HepG2 (cell line): ENCODE data around the gene CEP128.

Experiments used
- CBFB ChIP-seq: sonication (generic); formaldehyde crosslinking; IDR thresholded peaks from 2 replicates; pipeline ENCODE4 v1.4.0; 2020; ENCODE audit warnings: missing genetic modification reagents
- KLF12 ChIP-seq: sonication (generic); formaldehyde crosslinking; IDR thresholded peaks from 2 replicates; pipeline ENCODE4 v1.4.0; 2020; ENCODE audit warnings: missing genetic modification reagents, borderline replicate concordance
- MEIS2 ChIP-seq: sonication (generic); formaldehyde crosslinking; IDR thresholded peaks from 2 replicates; pipeline ENCODE4 v1.9.0; 2021; ENCODE audit warnings: mild to moderate bottlenecking, missing genetic modification reagents
- MTA3 ChIP-seq: sonication (generic); formaldehyde crosslinking; IDR thresholded peaks from 2 replicates; pipeline ENCODE4 v1.4.0; 2020; ENCODE audit warnings: missing genetic modification reagents
- XBP1 ChIP-seq: sonication (generic); formaldehyde crosslinking; IDR thresholded peaks from 2 replicates; pipeline ENCODE4 v1.5.0; 2020; ENCODE audit warnings: missing genetic modification reagents
- ZNF746 ChIP-seq: sonication (generic); formaldehyde crosslinking; IDR thresholded peaks from 2 replicates; pipeline ENCODE4 v1.8.0; 2022; ENCODE audit warnings: mild to moderate bottlenecking, missing genetic modification reagents
- ZNF747 ChIP-seq: sonication (generic); formaldehyde crosslinking; IDR thresholded peaks from 2 replicates; pipeline ENCODE4 v1.8.1; 2023; ENCODE audit warnings: missing genetic modification reagents, mild to moderate bottlenecking, borderline replicate concordance
- ZNF878 ChIP-seq: sonication (generic); formaldehyde crosslinking; IDR thresholded peaks from 2 replicates; pipeline ENCODE4 v1.8.1; 2023; ENCODE audit warnings: mild to moderate bottlenecking, missing genetic modification reagents, moderate library complexity
- TF ChIP-seq, protein P1 (sequence below): sonication (generic); formaldehyde crosslinking; IDR thresholded peaks from 2 replicates; pipeline ENCODE4 v1.4.0; 2020; ENCODE audit warnings: missing genetic modification reagents, borderline replicate concordance
- TF ChIP-seq, protein P2 (sequence below): sonication (generic); formaldehyde crosslinking; IDR thresholded peaks from 2 replicates; pipeline ENCODE4 v1.5.0; 2020; ENCODE audit warnings: mild to moderate bottlenecking, missing genetic modification reagents, moderate library complexity
- TF ChIP-seq, protein P3 (sequence below): sonication (generic); formaldehyde crosslinking; IDR thresholded peaks from 2 replicates; pipeline ENCODE4 v1.4.0; 2020; ENCODE audit warnings: low read depth, missing genetic modification reagents
- TF ChIP-seq, protein P4 (sequence below): sonication (generic); formaldehyde crosslinking; IDR thresholded peaks from 2 replicates; pipeline ENCODE4 v1.4.0; 2020; ENCODE audit warnings: missing genetic modification reagents

DNA sequence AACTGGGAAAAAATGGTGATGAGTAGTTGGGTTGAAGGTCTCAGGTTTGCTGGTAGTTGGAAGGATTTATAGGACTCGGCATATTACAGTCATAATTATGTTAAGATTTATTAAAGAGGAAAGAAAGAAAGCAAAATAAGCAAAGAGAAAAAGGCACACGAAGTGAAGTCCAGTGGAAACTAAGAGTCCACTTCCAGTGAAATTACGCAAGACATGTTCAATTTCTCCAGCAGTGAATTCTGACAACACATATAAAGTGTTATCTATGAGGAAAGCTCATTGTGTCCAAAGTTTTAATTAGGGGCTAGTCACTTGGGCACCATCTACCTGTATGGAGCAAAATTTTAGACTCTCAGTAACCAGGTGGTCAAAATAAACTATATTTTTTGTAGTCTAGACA, 143.3 kb downstream of the CEP128 start:
- TF ChIP-seq, protein P1, sequence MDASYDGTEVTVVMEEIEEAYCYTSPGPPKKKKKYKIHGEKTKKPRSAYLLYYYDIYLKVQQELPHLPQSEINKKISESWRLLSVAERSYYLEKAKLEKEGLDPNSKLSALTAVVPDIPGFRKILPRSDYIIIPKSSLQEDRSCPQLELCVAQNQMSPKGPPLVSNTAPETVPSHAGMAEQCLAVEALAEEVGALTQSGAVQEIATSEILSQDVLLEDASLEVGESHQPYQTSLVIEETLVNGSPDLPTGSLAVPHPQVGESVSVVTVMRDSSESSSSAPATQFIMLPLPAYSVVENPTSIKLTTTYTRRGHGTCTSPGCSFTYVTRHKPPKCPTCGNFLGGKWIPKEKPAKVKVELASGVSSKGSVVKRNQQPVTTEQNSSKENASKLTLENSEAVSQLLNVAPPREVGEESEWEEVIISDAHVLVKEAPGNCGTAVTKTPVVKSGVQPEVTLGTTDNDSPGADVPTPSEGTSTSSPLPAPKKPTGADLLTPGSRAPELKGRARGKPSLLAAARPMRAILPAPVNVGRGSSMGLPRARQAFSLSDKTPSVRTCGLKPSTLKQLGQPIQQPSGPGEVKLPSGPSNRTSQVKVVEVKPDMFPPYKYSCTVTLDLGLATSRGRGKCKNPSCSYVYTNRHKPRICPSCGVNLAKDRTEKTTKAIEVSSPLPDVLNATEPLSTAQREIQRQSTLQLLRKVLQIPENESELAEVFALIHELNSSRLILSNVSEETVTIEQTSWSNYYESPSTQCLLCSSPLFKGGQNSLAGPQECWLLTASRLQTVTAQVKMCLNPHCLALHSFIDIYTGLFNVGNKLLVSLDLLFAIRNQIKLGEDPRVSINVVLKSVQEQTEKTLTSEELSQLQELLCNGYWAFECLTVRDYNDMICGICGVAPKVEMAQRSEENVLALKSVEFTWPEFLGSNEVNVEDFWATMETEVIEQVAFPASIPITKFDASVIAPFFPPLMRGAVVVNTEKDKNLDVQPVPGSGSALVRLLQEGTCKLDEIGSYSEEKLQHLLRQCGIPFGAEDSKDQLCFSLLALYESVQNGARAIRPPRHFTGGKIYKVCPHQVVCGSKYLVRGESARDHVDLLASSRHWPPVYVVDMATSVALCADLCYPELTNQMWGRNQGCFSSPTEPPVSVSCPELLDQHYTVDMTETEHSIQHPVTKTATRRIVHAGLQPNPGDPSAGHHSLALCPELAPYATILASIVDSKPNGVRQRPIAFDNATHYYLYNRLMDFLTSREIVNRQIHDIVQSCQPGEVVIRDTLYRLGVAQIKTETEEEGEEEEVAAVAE (CRISPR knock-in tag) = no peak
- TF ChIP-seq ZNF878 (CRISPR knock-in tag) (no peak), ZNF747 (CRISPR knock-in tag) (no peak), MTA3 (CRISPR knock-in tag) (no peak), CBFB (CRISPR knock-in tag) (no peak), ZNF746 (no peak), MEIS2 (CRISPR knock-in tag) (no peak), KLF12 (no peak), XBP1 (CRISPR knock-in tag) (no peak)
- TF ChIP-seq, protein P2, sequence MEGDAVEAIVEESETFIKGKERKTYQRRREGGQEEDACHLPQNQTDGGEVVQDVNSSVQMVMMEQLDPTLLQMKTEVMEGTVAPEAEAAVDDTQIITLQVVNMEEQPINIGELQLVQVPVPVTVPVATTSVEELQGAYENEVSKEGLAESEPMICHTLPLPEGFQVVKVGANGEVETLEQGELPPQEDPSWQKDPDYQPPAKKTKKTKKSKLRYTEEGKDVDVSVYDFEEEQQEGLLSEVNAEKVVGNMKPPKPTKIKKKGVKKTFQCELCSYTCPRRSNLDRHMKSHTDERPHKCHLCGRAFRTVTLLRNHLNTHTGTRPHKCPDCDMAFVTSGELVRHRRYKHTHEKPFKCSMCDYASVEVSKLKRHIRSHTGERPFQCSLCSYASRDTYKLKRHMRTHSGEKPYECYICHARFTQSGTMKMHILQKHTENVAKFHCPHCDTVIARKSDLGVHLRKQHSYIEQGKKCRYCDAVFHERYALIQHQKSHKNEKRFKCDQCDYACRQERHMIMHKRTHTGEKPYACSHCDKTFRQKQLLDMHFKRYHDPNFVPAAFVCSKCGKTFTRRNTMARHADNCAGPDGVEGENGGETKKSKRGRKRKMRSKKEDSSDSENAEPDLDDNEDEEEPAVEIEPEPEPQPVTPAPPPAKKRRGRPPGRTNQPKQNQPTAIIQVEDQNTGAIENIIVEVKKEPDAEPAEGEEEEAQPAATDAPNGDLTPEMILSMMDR (CRISPR knock-in tag) = no peak
- TF ChIP-seq, protein P3, sequence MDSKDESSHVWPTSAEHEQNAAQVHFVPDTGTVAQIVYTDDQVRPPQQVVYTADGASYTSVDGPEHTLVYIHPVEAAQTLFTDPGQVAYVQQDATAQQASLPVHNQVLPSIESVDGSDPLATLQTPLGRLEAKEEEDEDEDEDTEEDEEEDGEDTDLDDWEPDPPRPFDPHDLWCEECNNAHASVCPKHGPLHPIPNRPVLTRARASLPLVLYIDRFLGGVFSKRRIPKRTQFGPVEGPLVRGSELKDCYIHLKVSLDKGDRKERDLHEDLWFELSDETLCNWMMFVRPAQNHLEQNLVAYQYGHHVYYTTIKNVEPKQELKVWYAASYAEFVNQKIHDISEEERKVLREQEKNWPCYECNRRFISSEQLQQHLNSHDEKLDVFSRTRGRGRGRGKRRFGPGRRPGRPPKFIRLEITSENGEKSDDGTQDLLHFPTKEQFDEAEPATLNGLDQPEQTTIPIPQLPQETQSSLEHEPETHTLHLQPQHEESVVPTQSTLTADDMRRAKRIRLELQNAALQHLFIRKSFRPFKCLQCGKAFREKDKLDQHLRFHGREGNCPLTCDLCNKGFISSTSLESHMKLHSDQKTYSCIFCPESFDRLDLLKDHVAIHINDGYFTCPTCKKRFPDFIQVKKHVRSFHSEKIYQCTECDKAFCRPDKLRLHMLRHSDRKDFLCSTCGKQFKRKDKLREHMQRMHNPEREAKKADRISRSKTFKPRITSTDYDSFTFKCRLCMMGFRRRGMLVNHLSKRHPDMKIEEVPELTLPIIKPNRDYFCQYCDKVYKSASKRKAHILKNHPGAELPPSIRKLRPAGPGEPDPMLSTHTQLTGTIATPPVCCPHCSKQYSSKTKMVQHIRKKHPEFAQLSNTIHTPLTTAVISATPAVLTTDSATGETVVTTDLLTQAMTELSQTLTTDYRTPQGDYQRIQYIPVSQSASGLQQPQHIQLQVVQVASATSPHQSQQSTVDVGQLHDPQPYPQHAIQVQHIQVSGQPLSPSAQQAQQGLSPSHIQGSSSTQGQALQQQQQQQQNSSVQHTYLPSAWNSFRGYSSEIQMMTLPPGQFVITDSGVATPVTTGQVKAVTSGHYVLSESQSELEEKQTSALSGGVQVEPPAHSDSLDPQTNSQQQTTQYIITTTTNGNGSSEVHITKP (CRISPR knock-in tag) = no peak
- TF ChIP-seq, protein P4, sequence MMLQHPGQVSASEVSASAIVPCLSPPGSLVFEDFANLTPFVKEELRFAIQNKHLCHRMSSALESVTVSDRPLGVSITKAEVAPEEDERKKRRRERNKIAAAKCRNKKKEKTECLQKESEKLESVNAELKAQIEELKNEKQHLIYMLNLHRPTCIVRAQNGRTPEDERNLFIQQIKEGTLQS (CRISPR knock-in tag) = no peak
